Trophoblast cell (in vitro differentiated cells and primary cell): Measurements from ENCODE around the gene AANAT.

Experiments used
- DNase-seq, 2 donors: peaks; one replicate each; pipeline ENCODE4 v3.0.0-alpha.2; 2016
- H2AFZ ChIP-seq: 2 replicates; pipeline ENCODE4 v1.6.1; 2013; ENCODE audit warnings: low read length, moderate library complexity, mild to moderate bottlenecking; ENCODE audit not compliant: insufficient read depth, poor library complexity
- H2AK5ac ChIP-seq: 2 replicates; pipeline ENCODE4 v1.6.1; 2013; ENCODE audit warnings: mild to moderate bottlenecking, low read length
- H2BK120ac ChIP-seq: 2 replicates; pipeline ENCODE4 v1.6.1; 2013; ENCODE audit warnings: low read length, mild to moderate bottlenecking, moderate library complexity; ENCODE audit not compliant: insufficient read depth, poor library complexity
- H2BK12ac ChIP-seq: 2 replicates; pipeline ENCODE4 v1.6.1; 2013; ENCODE audit warnings: mild to moderate bottlenecking, low read length, moderate library complexity
- H2BK5ac ChIP-seq: 2 replicates; pipeline ENCODE4 v1.6.1; 2013; ENCODE audit warnings: low read length, low read depth, moderate library complexity, mild to moderate bottlenecking; ENCODE audit not compliant: poor library complexity
- H3K14ac ChIP-seq: 2 replicates; pipeline ENCODE4 v1.6.1; 2013; ENCODE audit warnings: mild to moderate bottlenecking, low read length
- H3K18ac ChIP-seq: 2 replicates; pipeline ENCODE4 v1.6.1; 2013; ENCODE audit warnings: mild to moderate bottlenecking, low read length
- H3K23ac ChIP-seq: 2 replicates; pipeline ENCODE4 v1.6.1; 2013; ENCODE audit warnings: low read length
- H3K27ac ChIP-seq: 2 replicates; pipeline ENCODE4 v1.5.1; 2013; ENCODE audit warnings: low read depth, mild to moderate bottlenecking, inconsistent platforms, low read length, moderate library complexity
- H3K27me3 ChIP-seq: 2 replicates; pipeline ENCODE4 v1.6.1; 2013; ENCODE audit warnings: inconsistent platforms, mild to moderate bottlenecking, low read length, moderate library complexity; ENCODE audit not compliant: insufficient read depth
- H3K36me3 ChIP-seq, 2 experiments: 1 replicate in 1 of 2; 2 replicates in 1 of 2; pipeline ENCODE4 v1.6.1; 2013; ENCODE audit warnings: low read length in 2 of 2, mild to moderate bottlenecking in 2 of 2, moderate library complexity in 1 of 2; ENCODE audit not compliant: insufficient read depth in 2 of 2, control insufficient read depth in 1 of 2
- H3K4ac ChIP-seq: 2 replicates; pipeline ENCODE4 v1.6.1; 2013; ENCODE audit warnings: low read depth, mild to moderate bottlenecking, low read length, moderate library complexity
- H3K4me1 ChIP-seq, 2 experiments: 1 replicate in 1 of 2; 2 replicates in 1 of 2; pipeline ENCODE4 v1.6.1; 2013; ENCODE audit warnings: low read length in 2 of 2, mild to moderate bottlenecking in 2 of 2, moderate library complexity in 1 of 2; ENCODE audit not compliant: insufficient read depth in 2 of 2, control insufficient read depth in 1 of 2
- H3K4me2 ChIP-seq: 2 replicates; pipeline ENCODE4 v1.6.1; 2013; ENCODE audit warnings: inconsistent platforms, mild to moderate bottlenecking, low read length, moderate library complexity
- H3K4me3 ChIP-seq: 2 replicates; pipeline ENCODE4 v1.5.1; 2013; ENCODE audit warnings: mild to moderate bottlenecking, low read depth, low read length, inconsistent platforms
- H3K79me1 ChIP-seq: one replicate; pipeline ENCODE4 v1.6.1; 2013; ENCODE audit warnings: low read length
- H3K79me2 ChIP-seq: 2 replicates; pipeline ENCODE4 v1.6.1; 2013; ENCODE audit warnings: low read length, mild to moderate bottlenecking; ENCODE audit not compliant: control insufficient read depth, insufficient read depth, poor library complexity
- H3K9ac ChIP-seq: 2 replicates; pipeline ENCODE4 v1.6.1; 2013; ENCODE audit warnings: mild to moderate bottlenecking, low read length
- H3K9me3 ChIP-seq: 2 replicates; pipeline ENCODE4 v1.6.1; 2013; ENCODE audit warnings: low read depth, mild to moderate bottlenecking, control low read depth, inconsistent platforms, low read length; ENCODE audit not compliant: insufficient read depth
- H4K12ac ChIP-seq: 2 replicates; pipeline ENCODE4 v1.6.1; 2013; ENCODE audit warnings: low read depth, mild to moderate bottlenecking, low read length, moderate library complexity
- H4K8ac ChIP-seq: 2 replicates; pipeline ENCODE4 v1.6.1; 2013; ENCODE audit warnings: low read depth, mild to moderate bottlenecking, low read length, moderate library complexity
- H4K91ac ChIP-seq: one replicate; pipeline ENCODE4 v1.6.1; 2013; ENCODE audit warnings: low read depth, mild to moderate bottlenecking, low read length, moderate library complexity
- WGBS: extraction: QIAGEN DNeasy Blood & Tissue Kit; methylation state at CpG from one replicate; pipeline ENCODE4 v1.1.7; 2013; ENCODE audit warnings: missing lambda C conversion rate; ENCODE audit not compliant: insufficient read length, insufficient coverage; ENCODE audit errors: extremely low coverage; 5-methylcytosine and 5-hydroxymethylcytosine counted together

AANAT gene

DNA sequence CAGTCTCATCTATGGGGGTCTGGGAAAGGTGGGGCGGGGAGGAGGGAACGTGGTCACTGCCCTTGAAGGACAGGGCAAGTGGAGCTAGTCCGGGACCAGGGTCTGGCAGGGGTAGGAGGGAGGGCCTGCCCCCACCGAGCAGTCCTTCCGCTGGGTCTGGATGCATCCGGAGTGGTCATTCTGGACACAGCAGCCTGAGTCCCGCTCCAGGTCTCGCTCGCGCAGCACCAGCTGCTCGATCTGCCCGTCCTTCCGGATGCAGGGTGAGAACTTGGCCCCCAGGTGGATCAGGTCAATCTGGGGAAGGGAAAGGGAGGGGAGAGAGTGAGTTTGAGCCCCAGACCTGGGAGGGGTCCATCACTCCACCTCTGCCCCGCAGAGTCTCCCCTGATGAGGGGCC, 6.8 kb downstream of the AANAT start:
- H3K14ac ChIP-seq, result no peak overlapping the region
- H3K9me3 ChIP-seq, result no peaks in the 10 kb centered on the region
- H3K4ac ChIP-seq, result no peak overlapping the region
- no peaks in the 10 kb centered on the region for H3K27me3 ChIP-seq
- no peaks in the 10 kb centered on the region for H3K79me2 ChIP-seq
- no peak overlapping the region for H2AK5ac ChIP-seq
- H2AFZ ChIP-seq, result no peak overlapping the region
- H3K4me2 ChIP-seq, result no peak overlapping the region
- DNase-seq, result no peak
- no peak overlapping the region for H4K91ac ChIP-seq
- H3K18ac ChIP-seq, result no peak overlapping the region
- H4K12ac ChIP-seq, result no peak overlapping the region
- WGBS, result no CpG with 5 or more reads among the region's 14 CpGs
- peaks cover 6 to 10% of the 10 kb centered on the region in 2 experiments for H3K36me3 ChIP-seq
- no peak overlapping the region for H4K8ac ChIP-seq
- H3K79me1 ChIP-seq, result no peaks in the 10 kb centered on the region
- no peaks in the 10 kb centered on the region for H3K4me1 ChIP-seq
- H3K9ac ChIP-seq, result no peak overlapping the region
- no peak overlapping the region for H3K4me3 ChIP-seq
- H2BK12ac ChIP-seq, result no peak overlapping the region
- H3K23ac ChIP-seq, result no peak overlapping the region
- no peak overlapping the region for H2BK120ac ChIP-seq
- H2BK5ac ChIP-seq, result no peak overlapping the region
- no peak overlapping the region for H3K27ac ChIP-seq

DNA sequence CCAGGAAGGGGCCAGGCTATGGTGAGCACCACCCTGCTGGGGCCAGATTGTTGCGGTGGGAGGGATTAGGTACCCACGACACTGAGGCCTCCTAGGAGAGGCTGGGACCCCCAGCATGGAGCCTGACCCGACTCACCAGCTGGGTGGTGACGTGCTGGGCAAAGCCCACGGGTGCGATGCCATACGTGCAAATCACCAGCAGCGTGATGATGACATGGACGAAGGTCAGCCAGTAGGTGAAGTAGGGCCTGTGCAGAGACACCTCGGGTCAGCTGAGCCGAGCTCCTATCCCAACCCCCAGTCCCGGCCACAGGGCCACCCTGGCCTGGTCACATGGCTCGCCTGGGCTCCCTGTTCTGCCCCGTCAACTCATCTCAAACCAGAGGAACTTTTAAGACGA, 7.5 kb downstream of the AANAT start:
- Histone ChIP-seq H2AFZ (no peak overlapping the region), H3K9ac (no peak overlapping the region), H3K27me3 (no peaks in the 10 kb centered on the region), H3K4me3 (no peak overlapping the region), H4K8ac (no peak overlapping the region), H3K79me1 (no peaks in the 10 kb centered on the region), H3K23ac (no peak overlapping the region), H3K14ac (no peak overlapping the region), H3K36me3 (peaks cover 6 to 10% of the 10 kb centered on the region in 2 experiments), H3K4ac (no peak overlapping the region), H4K12ac (no peak overlapping the region), H3K4me1 (no peaks in the 10 kb centered on the region), H3K9me3 (no peaks in the 10 kb centered on the region), H2BK5ac (no peak overlapping the region), H3K27ac (no peak overlapping the region), H2BK12ac (no peak overlapping the region), H3K79me2 (no peaks in the 10 kb centered on the region), H3K4me2 (no peak overlapping the region), H4K91ac (no peak overlapping the region), H3K18ac (no peak overlapping the region), H2AK5ac (no peak overlapping the region), H2BK120ac (no peak overlapping the region)
- DNase-seq, result no peak
- WGBS, result no CpG with 5 or more reads among the region's 15 CpGs

GRCh38 chr17:76475302-76475701, 7.9 kb downstream of the AANAT start:
- H2BK12ac ChIP-seq, result no peak overlapping the region
- DNase-seq, result no peak
- H3K79me1 ChIP-seq, result no peaks in the 10 kb centered on the region
- H3K23ac ChIP-seq, result no peak overlapping the region
- no peak overlapping the region for H4K8ac ChIP-seq
- no CpG with 5 or more reads among the region's 6 CpGs for WGBS
- no peak overlapping the region for H2BK5ac ChIP-seq
- no peak overlapping the region for H3K18ac ChIP-seq
- no peak overlapping the region for H3K9ac ChIP-seq
- no peaks in the 10 kb centered on the region for H3K27me3 ChIP-seq
- no peak overlapping the region for H3K14ac ChIP-seq
- H2AK5ac ChIP-seq, result no peak overlapping the region
- no peaks in the 10 kb centered on the region for H3K79me2 ChIP-seq
- H4K12ac ChIP-seq, result no peak overlapping the region
- H3K9me3 ChIP-seq, result no peaks in the 10 kb centered on the region
- no peaks in the 10 kb centered on the region for H3K4me1 ChIP-seq
- H4K91ac ChIP-seq, result no peak overlapping the region
- no peak overlapping the region for H3K4ac ChIP-seq
- no peak overlapping the region for H2AFZ ChIP-seq
- no peak overlapping the region for H3K4me3 ChIP-seq
- H3K36me3 ChIP-seq, result peaks cover 6 to 10% of the 10 kb centered on the region in 2 experiments
- no peak overlapping the region for H3K27ac ChIP-seq
- H3K4me2 ChIP-seq, result no peak overlapping the region
- no peak overlapping the region for H2BK120ac ChIP-seq

DNA sequence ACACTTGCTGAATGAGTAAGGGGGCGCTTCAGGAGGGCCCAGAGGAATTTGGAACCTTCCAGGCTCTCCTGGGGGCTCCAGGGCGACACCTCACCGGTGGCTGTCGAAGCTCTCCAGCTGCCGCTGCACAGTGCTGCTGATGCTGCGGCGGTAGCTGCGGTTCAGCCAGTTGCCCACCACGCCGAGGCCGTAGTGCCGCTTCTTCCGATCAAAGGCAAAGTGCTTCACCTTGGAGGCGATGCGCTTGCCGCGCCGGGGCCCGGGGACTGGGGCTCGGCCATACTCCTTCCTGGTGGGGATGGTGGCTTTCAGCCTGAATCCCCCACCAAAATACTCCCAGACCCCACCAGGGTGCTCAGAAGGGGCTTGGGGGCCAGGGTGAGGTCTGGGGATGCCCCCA, 9.3 kb downstream of the AANAT start:
- Histone ChIP-seq H3K36me3 (peaks cover under 1 to 9% of the 10 kb centered on the region in 2 experiments), H3K27me3 (no peaks in the 10 kb centered on the region), H3K27ac (no peak overlapping the region), H3K79me1 (no peaks in the 10 kb centered on the region), H2AFZ (no peak overlapping the region), H3K18ac (no peak overlapping the region), H3K9ac (no peak overlapping the region), H2BK5ac (no peak overlapping the region), H3K14ac (no peak overlapping the region), H2AK5ac (no peak overlapping the region), H2BK120ac (no peak overlapping the region), H3K9me3 (no peaks in the 10 kb centered on the region), H4K12ac (no peak overlapping the region), H3K23ac (no peak overlapping the region), H4K91ac (no peak overlapping the region), H3K4me3 (no peak overlapping the region), H3K4me2 (no peak overlapping the region), H3K79me2 (no peaks in the 10 kb centered on the region), H4K8ac (no peak overlapping the region), H2BK12ac (no peak overlapping the region), H3K4ac (no peak overlapping the region), H3K4me1 (no peaks in the 10 kb centered on the region)
- no peak for DNase-seq
- no CpG with 5 or more reads among the region's 20 CpGs for WGBS
